Liver (tissue), 9 donors: ENCODE measurements around the gene USP44. TPM values are rescaled to one million over a fixed set of nuclear protein-coding genes. Genes with fewer than 3 reads are reported as not detected.

Experiments
- DNase-seq: peaks from one replicate; pipeline ENCODE4 v3.0.0-alpha.2; 2017; ENCODE audit warnings: low spot score
- H3K27ac ChIP-seq, 2 donors: one replicate each; pipeline ENCODE4 v1.7.0; 2013; ENCODE audit warnings: inconsistent platforms in 2 of 2, low read length in 2 of 2, control low read depth in 1 of 2, low read depth in 1 of 2, mild to moderate bottlenecking in 1 of 2
- H3K27me3 ChIP-seq, 4 donors: one replicate each; pipeline versions ENCODE4 v1.6.1 to v1.7.0; 2013; ENCODE audit warnings: low read length in 3 of 4, inconsistent platforms in 1 of 4, mild to moderate bottlenecking in 1 of 4, moderate library complexity in 1 of 4; ENCODE audit not compliant: control insufficient read depth in 4 of 4, insufficient read depth in 4 of 4
- H3K36me3 ChIP-seq, 4 donors: one replicate each; pipeline versions ENCODE4 v1.6.1 to v1.7.0; 2013; ENCODE audit warnings: low read length in 3 of 4, mild to moderate bottlenecking in 3 of 4, low read depth in 1 of 4, moderate library complexity in 1 of 4; ENCODE audit not compliant: control insufficient read depth in 4 of 4, insufficient read depth in 3 of 4
- H3K4me1 ChIP-seq, 4 donors: one replicate each; pipeline versions ENCODE4 v1.6.1 to v1.7.0; 2013; ENCODE audit warnings: low read length in 3 of 4, mild to moderate bottlenecking in 3 of 4, moderate library complexity in 1 of 4; ENCODE audit not compliant: control insufficient read depth in 4 of 4, insufficient read depth in 4 of 4
- H3K4me3 ChIP-seq, 3 donors: one replicate each; pipeline versions ENCODE4 v1.6.1 to v1.7.0; 2013; ENCODE audit warnings: low read length in 3 of 3, control low read depth in 1 of 3, low read depth in 1 of 3, mild to moderate bottlenecking in 1 of 3
- H3K9ac ChIP-seq, 2 donors: one replicate each; pipeline ENCODE4 v1.7.0; 2013; ENCODE audit warnings: low read length in 2 of 2, mild to moderate bottlenecking in 2 of 2, moderate library complexity in 2 of 2, control low read depth in 1 of 2, low read depth in 1 of 2
- H3K9me3 ChIP-seq, 4 donors: one replicate each; pipeline versions ENCODE4 v1.6.1 to v1.7.0; 2013; ENCODE audit warnings: low read length in 3 of 4; ENCODE audit not compliant: control insufficient read depth in 4 of 4
- CTCF ChIP-seq: fragments of 150-350 bp; IDR thresholded peaks from 2 replicates; pipeline ENCODE4 v1.5.1; 2017; ENCODE audit warnings: improper control_type of control experiment, low read depth, low read length; ENCODE audit not compliant: missing input control
- EGR1 ChIP-seq, 2 donors: IDR thresholded peaks; 2 replicates each; pipeline ENCODE4 v1.6.1; 2016 to 2018; ENCODE audit warnings: antibody characterized with exemption in 2 of 2, low read depth in 2 of 2
- FOXA1 ChIP-seq: IDR thresholded peaks from 2 replicates; pipeline ENCODE4 v1.6.1; 2016; ENCODE audit warnings: antibody characterized with exemption
- FOXA2 ChIP-seq: IDR thresholded peaks from 2 replicates; pipeline ENCODE4 v1.6.1; 2016; ENCODE audit warnings: antibody characterized with exemption
- HNF4A ChIP-seq, 2 donors: conservative IDR thresholded peaks; 2 replicates each; pipeline ENCODE4 v1.6.1; 2016; ENCODE audit warnings: antibody characterized with exemption in 2 of 2, mild to moderate bottlenecking in 2 of 2
- HNF4G ChIP-seq: IDR thresholded peaks from 2 replicates; pipeline ENCODE4 v1.6.1; 2016; ENCODE audit warnings: antibody characterized with exemption
- NR2F2 ChIP-seq: IDR thresholded peaks from 2 replicates; pipeline ENCODE4 v1.6.1; 2016; ENCODE audit warnings: antibody characterized with exemption
- RAD21 ChIP-seq, 2 donors: IDR thresholded peaks; 2 replicates each; pipeline ENCODE4 v1.6.1; 2016; ENCODE audit warnings: antibody characterized with exemption in 2 of 2, mild to moderate bottlenecking in 2 of 2
- RXRA ChIP-seq, 2 donors: IDR thresholded peaks; 2 replicates each; pipeline ENCODE4 v1.6.1; 2017 to 2018; ENCODE audit warnings: antibody characterized with exemption in 2 of 2, mild to moderate bottlenecking in 1 of 2
- SP1 ChIP-seq: IDR thresholded peaks from 2 replicates; pipeline ENCODE4 v1.6.1; 2018; ENCODE audit warnings: antibody characterized with exemption, mild to moderate bottlenecking
- YY1 ChIP-seq: IDR thresholded peaks from 2 replicates; pipeline ENCODE4 v1.6.1; 2016; ENCODE audit warnings: antibody characterized with exemption, mild to moderate bottlenecking
- whole genome bisulfite sequencing: extraction: QIAGEN DNeasy Blood & Tissue Kit; methylation state at CpG from one replicate; pipeline ENCODE4 v1.1.7; 2013; 5-methylcytosine and 5-hydroxymethylcytosine counted together
- polyA plus RNA-seq, 2 donors: library from polyadenylated mRNA; stranded (reverse) in 1 of 2; unstranded in 1 of 2; fragments of 200-250 nt in 1 of 2; fragments of >200 nt in 1 of 2; fragmentation: Nextera tagmentation in 1 of 2; extraction: Ambion mirVana in 1 of 2; gene quantifications; one replicate each; pipeline versions ENCODE4 v1.2.1 to v1.2.3, GENCODE V29; 2013 to 2015
- total RNA-seq, 2 donors: library from RNA; depleted of rRNA; stranded (reverse); fragments of >200 nt; gene quantifications; one replicate each; pipeline ENCODE4 v1.2.3, GENCODE V29; 2014
- TF ChIP-seq, protein P1 (sequence below): IDR thresholded peaks from 2 replicates; pipeline ENCODE4 v1.6.1; 2016; ENCODE audit warnings: antibody characterized with exemption
- TF ChIP-seq, protein P2 (sequence below): IDR thresholded peaks from 2 replicates; pipeline ENCODE4 v1.6.1; 2016; ENCODE audit warnings: antibody characterized with exemption
- TF ChIP-seq, protein P3 (sequence below): IDR thresholded peaks from 2 replicates; pipeline ENCODE4 v1.6.1; 2016; ENCODE audit warnings: antibody characterized with exemption
- TF ChIP-seq, protein P4 (sequence below): IDR thresholded peaks from 2 replicates; pipeline ENCODE4 v1.6.1; 2016; ENCODE audit warnings: antibody characterized with exemption, mild to moderate bottlenecking
- donor health status: healthy.
- donor health status: healthy.
- donor health status: healthy.
- donor health status: healthy.
- donor health status: healthy.

The USP44 gene
- total and polyA plus RNA-seq, 4 donors, result 0.03 to 0.33 (median 0.14) TPM; not detected in 1

- TF ChIP-seq FOXA2 (peak; percentile 18), RXRA (IDR thresholded peaks at IDR 0.05) (no peak), YY1 (peak; percentile 56), CTCF (peak; percentile 62), HNF4G (no peak), RAD21 (IDR thresholded peaks at IDR 0.05) (peak; percentile 73 to 84), SP1 (no peak), FOXA1 (no peak), HNF4A (conservative IDR thresholded peaks at IDR 0.05) (peak in 1 of 2 donors; percentile 3)
- TF ChIP-seq, protein P1, sequence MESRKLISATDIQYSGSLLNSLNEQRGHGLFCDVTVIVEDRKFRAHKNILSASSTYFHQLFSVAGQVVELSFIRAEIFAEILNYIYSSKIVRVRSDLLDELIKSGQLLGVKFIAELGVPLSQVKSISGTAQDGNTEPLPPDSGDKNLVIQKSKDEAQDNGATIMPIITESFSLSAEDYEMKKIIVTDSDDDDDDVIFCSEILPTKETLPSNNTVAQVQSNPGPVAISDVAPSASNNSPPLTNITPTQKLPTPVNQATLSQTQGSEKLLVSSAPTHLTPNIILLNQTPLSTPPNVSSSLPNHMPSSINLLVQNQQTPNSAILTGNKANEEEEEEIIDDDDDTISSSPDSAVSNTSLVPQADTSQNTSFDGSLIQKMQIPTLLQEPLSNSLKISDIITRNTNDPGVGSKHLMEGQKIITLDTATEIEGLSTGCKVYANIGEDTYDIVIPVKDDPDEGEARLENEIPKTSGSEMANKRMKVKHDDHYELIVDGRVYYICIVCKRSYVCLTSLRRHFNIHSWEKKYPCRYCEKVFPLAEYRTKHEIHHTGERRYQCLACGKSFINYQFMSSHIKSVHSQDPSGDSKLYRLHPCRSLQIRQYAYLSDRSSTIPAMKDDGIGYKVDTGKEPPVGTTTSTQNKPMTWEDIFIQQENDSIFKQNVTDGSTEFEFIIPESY, result no peak
- TF ChIP-seq, protein P2, sequence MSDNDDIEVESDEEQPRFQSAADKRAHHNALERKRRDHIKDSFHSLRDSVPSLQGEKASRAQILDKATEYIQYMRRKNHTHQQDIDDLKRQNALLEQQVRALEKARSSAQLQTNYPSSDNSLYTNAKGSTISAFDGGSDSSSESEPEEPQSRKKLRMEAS, result peak; percentile 75
- H3K9ac ChIP-seq, result peak overlapping the region in 1 of 2 donors; percentile 45
- H3K9me3 ChIP-seq, result no peaks in the 10 kb centered on the region
- H3K27ac ChIP-seq, result no peak overlapping the region
- no peaks in the 10 kb centered on the region for H3K27me3 ChIP-seq
- no peaks in the 10 kb centered on the region for H3K36me3 ChIP-seq
- DNase-seq, result no peak
- no peak overlapping the region for H3K4me3 ChIP-seq
- no peaks in the 10 kb centered on the region for H3K4me1 ChIP-seq
Observed at GRCh38 chr12:95574799-95575452, 23.6 kb upstream of the USP44 start.

GRCh38 chr12:95573951-95574576, 22.8 kb upstream of the USP44 start:
- DNase-seq, result no peak
- Histone ChIP-seq H3K4me1 (no peaks in the 10 kb centered on the region), H3K9me3 (no peaks in the 10 kb centered on the region), H3K9ac (no peak overlapping the region), H3K27ac (no peak overlapping the region), H3K27me3 (no peaks in the 10 kb centered on the region), H3K4me3 (no peak overlapping the region), H3K36me3 (no peaks in the 10 kb centered on the region)
- WGBS, result 50% methylated on average over 10 of the region's 10 CpGs
- TF ChIP-seq SP1, result no peak
- TF ChIP-seq, protein P3, sequence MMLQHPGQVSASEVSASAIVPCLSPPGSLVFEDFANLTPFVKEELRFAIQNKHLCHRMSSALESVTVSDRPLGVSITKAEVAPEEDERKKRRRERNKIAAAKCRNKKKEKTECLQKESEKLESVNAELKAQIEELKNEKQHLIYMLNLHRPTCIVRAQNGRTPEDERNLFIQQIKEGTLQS, result no peak
- no peak for TF ChIP-seq EGR1 (IDR thresholded peaks at IDR 0.05; ENCODE audit: low read depth in 2 of 2)
- TF ChIP-seq, protein P1, result no peak
- no peak for TF ChIP-seq YY1
- no peak for TF ChIP-seq FOXA1
- TF ChIP-seq HNF4G, result no peak
- no peak for TF ChIP-seq FOXA2
- TF ChIP-seq, protein P4, sequence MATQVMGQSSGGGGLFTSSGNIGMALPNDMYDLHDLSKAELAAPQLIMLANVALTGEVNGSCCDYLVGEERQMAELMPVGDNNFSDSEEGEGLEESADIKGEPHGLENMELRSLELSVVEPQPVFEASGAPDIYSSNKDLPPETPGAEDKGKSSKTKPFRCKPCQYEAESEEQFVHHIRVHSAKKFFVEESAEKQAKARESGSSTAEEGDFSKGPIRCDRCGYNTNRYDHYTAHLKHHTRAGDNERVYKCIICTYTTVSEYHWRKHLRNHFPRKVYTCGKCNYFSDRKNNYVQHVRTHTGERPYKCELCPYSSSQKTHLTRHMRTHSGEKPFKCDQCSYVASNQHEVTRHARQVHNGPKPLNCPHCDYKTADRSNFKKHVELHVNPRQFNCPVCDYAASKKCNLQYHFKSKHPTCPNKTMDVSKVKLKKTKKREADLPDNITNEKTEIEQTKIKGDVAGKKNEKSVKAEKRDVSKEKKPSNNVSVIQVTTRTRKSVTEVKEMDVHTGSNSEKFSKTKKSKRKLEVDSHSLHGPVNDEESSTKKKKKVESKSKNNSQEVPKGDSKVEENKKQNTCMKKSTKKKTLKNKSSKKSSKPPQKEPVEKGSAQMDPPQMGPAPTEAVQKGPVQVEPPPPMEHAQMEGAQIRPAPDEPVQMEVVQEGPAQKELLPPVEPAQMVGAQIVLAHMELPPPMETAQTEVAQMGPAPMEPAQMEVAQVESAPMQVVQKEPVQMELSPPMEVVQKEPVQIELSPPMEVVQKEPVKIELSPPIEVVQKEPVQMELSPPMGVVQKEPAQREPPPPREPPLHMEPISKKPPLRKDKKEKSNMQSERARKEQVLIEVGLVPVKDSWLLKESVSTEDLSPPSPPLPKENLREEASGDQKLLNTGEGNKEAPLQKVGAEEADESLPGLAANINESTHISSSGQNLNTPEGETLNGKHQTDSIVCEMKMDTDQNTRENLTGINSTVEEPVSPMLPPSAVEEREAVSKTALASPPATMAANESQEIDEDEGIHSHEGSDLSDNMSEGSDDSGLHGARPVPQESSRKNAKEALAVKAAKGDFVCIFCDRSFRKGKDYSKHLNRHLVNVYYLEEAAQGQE, result no peak
- no peak for TF ChIP-seq RAD21 (IDR thresholded peaks at IDR 0.05)
- TF ChIP-seq, protein P2, result no peak
- TF ChIP-seq NR2F2, result no peak
- TF ChIP-seq RXRA (IDR thresholded peaks at IDR 0.05), result no peak
